OCI-M2 (cell line): ENCODE data around the gene SLC6A20.

Experiments
- DNase-seq: peaks from one replicate; lab custom pipeline; 2025; ENCODE audit not compliant: unreplicated experiment; lab: John Stamatoyannopoulos, UW

The SLC6A20 gene

DNA sequence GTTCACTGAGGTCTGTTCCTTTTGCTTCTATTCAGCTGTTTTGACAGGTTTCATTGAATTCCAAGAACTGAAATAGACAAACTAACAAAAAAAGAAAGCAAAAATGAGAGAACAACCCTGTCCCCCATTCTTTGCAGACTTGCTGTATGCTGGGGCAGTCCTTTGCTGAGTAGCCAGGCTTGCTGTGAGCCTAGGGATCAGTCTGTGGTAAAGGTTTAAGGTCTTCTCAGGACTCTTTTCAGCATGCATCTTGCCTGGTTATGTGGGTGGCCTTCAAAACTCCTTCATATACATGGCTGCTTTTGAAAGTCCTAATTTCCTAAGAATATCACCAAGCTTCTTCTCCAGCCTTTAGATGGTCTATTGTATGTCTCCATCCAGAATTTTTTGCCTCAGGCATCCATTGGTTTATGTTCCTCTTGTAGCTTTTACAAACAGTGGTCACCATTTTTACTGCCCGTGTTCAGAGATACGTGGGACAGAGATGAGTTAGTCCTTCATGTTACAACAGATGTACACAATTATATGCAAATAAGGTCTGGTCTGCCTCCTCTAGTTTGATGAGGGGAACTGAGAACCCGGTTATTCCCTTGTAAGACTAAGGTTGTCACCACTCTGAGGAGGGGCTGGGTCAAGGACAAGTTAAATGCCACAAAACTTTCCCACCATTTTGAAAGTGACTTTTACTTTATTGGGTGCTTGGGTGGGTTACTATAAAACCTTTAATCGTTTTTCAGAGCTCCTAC is 65.8 kb downstream of the SLC6A20 start:
- no peak for DNase-seq

DNA sequence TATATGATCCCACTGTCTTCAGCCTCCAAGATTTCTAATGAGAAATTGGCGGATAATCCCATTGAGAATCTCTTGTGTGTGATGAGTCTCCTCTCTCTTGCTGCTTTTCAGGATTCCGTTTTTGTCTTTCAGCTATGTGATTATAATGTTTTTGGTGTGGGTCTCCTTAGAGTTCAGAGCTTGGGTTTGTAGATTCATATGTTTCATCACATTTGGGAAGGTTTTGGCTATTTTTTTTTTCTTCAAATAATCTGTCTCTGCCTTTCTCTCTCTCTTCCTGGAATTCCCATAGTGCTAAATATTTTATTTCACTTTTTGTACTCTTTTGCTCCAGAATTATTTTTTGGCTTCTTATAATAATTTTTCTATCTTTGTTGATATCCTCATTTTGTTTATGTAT is 66.7 kb downstream of the SLC6A20 start:
- no peak for DNase-seq

DNA sequence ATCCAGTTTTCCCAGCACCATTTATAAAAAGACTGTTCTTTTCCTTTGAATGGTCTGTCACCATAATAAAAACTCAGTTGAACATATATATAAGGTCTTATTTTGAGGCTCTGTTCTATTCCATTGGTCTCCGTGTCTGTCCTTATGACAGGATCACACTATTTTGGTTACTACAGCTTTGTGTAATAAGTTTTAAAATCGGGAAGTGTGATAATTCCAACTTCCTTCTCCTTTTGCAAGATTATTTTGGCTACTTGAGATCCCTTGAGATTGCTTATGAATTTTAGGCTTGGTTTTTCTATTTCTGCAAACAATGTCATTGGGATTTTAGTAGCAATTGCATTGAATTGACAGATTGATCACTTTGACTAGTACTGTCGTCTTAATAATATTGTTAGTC is 71.4 kb downstream of the SLC6A20 start:
- no peak for DNase-seq

DNA sequence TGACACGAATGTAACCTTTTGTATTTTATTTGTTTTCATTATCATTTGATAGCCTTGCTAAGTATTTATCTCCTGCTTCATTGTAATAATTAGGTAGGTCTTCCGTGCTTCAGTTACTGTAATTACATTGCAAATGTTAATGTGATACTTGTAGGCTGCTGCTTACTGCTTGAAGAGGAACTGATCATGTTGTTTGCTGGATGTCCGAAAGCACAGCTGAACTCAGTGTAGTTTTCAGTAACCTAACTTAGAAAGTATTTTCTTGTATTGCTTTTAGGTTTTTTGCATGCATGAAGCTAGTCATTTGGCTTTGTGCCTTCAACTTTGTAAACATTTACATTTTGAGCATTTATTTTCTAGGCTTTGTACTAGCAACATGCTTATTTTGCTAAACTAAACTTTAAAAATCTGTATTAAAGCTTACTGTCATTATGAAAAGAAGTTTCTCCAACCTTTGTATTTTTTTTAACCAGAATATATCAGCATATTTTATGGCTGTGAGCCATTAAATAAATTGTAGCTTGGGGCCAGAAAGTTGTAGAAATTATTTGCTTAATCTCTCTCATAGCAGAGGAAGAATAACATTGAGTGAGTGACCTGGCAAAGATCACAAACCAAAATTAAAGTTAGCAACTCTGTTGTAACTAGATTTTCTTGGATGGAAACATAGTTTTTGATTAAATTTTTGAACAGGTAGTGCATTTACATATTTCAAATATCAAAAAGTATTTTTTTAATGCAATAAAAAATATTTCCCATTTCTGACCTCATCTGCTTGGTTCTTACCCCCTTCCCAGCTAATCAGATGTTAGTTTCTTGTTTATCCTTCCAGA is 76.5 kb downstream of the SLC6A20 start:
- no peak for DNase-seq

DNA sequence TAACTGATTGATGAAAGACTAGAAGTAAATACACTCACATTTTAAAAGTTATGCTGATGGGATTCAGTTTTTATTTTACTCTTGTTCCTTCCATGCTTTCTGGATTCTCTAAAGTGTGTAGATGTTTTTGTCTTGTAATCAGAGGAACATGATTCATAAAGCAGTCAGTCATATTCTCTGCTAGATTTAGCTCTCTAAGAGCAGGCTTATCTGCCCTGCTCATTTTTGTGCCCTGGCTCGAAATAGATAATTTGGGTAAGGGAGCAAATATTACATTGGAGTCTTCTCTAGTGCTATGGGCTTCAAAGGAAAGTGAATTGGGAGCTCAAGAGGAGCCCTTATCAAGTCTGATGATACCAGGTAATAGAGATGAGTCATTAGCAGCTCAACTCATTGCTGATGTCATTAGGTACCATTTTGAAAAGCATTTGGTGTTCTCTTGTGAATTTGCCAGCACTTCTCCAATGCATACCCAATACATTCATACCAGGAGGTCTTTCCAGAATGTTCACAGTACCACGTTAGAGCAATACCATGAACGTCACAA is 79.5 kb downstream of the SLC6A20 start:
- no peak for DNase-seq

DNA sequence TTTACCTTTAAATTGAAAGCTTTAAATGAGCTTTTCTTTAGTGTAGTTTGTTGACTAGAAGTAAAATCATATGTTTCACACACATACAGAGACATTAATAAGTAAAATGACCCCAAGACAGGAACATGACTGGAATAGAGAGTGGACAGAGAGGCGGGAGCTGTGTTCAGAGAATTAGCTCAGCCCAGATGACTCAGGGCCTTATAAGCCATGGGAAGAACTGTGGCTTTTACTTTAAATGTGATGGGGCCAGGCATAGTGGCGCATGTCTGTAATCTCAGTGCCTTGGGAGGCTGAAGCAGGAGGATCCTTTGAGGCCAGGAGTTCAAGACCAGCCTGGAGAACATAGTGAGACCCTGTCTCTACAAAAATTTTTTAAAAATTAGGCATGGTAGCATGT is 80.4 kb downstream of the SLC6A20 start:
- no peak for DNase-seq

DNA sequence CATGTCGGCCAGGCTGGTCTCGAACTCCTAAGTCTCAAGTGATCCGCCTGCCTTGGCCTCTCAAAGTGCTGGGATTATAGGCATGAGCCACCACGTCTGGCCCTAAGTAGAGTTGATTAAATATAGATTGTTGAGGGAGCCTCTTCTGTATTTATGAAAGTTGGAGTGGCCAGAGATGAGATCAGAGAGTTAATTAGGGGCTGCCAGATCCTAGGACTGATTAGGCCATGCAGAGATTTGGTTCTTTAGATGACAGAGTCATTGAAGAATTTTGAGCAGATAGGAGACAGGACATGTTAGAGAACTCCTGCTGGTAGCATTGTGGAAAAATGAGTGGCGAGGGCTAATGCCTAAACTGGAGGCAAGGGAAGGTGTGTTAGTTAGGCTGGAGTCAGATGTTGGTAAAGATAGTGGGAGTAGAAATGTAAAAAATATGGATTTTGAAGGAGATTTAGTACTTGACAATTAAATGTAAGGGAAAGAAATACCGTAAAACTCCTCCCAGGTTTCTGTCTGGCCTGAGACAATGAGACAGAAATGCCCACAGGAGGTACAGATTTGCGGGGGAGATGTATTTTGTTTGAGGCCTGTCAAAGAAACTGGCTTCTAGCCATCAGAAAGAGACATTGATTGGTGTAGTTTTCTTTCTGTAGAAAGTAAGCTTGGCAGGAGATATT is 83.8 kb downstream of the SLC6A20 start:
- no peak for DNase-seq

DNA sequence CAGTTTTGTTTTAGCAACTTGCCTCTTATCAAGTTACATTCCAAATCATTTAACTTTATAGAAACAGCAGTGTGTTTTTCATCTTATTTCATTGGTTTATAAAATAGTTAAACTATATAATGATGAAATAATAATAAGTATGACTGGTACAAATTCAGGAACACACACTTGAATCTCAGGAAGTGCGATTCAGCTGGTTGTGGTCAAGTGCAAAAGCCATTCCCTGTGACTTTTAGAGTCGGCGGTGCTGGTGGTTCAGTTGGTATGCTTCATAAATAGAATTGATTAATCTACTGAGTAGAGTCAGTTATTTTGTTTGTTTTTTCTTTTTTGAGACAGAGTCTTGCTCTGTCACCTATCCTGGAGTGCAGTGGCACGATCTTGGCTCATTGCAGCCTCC is 84.4 kb downstream of the SLC6A20 start:
- DNase-seq: no peak

DNA sequence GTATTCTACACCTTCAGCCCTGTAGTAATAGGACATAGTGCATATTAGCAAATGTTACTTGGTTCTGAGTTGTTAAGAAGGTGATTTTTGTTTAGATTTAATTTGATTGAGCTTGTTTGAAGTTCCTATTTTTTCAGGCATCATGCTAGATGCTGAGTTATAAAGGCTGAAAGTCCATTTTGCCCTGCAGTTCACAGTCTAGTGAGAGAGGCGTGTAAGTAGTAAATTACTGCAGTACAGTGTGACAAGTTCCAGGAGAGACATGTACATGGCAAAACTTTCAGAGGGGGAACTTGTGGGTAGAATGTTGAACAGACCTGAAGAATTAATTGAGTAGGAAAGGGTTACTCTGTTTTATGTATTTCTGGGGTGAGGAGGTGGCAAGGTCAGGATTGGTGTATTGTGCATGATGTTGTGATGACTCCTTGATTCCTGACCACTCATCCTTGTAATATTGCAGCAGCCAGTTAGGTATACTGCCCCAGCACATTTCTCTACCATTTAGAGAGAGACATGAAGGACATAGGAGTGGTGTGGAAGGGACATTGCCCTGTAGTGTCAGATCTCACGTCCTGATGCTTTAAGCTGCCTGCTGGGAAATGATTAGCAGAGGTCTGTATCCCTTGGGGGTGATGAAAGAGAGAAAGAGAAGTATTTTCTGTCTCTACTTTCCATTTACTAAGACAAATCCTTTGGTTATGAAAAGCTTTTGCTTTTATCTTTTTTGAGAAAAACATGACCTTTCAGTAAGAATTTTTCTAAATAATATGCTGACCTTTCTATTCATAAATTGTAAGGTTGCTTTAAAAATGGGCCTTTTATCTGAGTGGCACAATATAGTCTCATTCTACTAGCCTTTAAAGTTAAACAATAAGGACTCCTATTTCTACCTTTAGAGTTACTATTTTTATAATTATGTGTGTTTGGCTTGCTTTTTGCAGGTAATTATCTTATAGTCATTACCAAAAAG is 90.2 kb downstream of the SLC6A20 start:
- no peak for DNase-seq
